ENCODE results near the gene OR52A1. TPM values are rescaled to one million over a fixed set of nuclear protein-coding genes. Genes with fewer than 3 reads are reported as not detected.

The OR52A1 gene
- total RNA-seq, 1 experiment from 2014 or later: 0.42 TPM

- H3K36me3 Mint-ChIP-seq (ENCODE audit: insufficient read depth in 1 of 3, low read depth in 3 of 3): no peaks in the 10 kb centered on the region
- H3K4me1 Mint-ChIP-seq: peaks cover 29 to 31% of the 10 kb centered on the region in 2 experiments
- no peak overlapping the region for H3K9ac ChIP-seq (ENCODE audit: extremely low read depth, insufficient read length, low read length)
- no peak overlapping the region for H4K8ac ChIP-seq (replicated peaks; ENCODE audit: insufficient read length, low read depth, low read length)
- no peak overlapping the region for H3K56ac ChIP-seq (ENCODE audit: insufficient read length, low read depth, low read length)
- no peak overlapping the region for H2BK15ac ChIP-seq (ENCODE audit: low read depth, low read length)
- no peak overlapping the region for H2BK5ac ChIP-seq (ENCODE audit: insufficient read length, low read length)
- no peak overlapping the region for H2BK12ac ChIP-seq (ENCODE audit: insufficient read length, low read depth, low read length)
- H3K4ac ChIP-seq (ENCODE audit: low read depth, low read length): no peak overlapping the region
- no peak overlapping the region for H3K18ac ChIP-seq (ENCODE audit: insufficient read length, low read depth, low read length)
- DNase-seq: no peak
- no peak overlapping the region for H3K27ac Mint-ChIP-seq
- no peaks in the 10 kb centered on the region for H3K23me2 ChIP-seq (ENCODE audit: insufficient read length, low read depth, low read length, poor library complexity, severe bottlenecking)
- H3K79me2 ChIP-seq (ENCODE audit: insufficient read depth, low read length): no peaks in the 10 kb centered on the region
- no peak overlapping the region for H3T11ph ChIP-seq (ENCODE audit: low read length)
- H4K20me1 ChIP-seq (ENCODE audit: control insufficient read depth, insufficient read depth, insufficient read length): no peaks in the 10 kb centered on the region
- no peak overlapping the region for H4K5ac ChIP-seq (ENCODE audit: insufficient read length, low read depth, low read length)
- H3K4me3 Mint-ChIP-seq: no peak overlapping the region
- no peaks in the 10 kb centered on the region for H3K79me1 ChIP-seq (ENCODE audit: insufficient read depth, low read depth, low read length, poor library complexity, severe bottlenecking)
- H3K23ac ChIP-seq (ENCODE audit: insufficient read length, low read depth, low read length): no peak overlapping the region
- no peak overlapping the region for H2AK5ac ChIP-seq (ENCODE audit: insufficient read length, low read length)
- TF ChIP-seq CTCF (conservative IDR thresholded peaks at IDR 0.05): no peak
- H2BK20ac ChIP-seq (ENCODE audit: low read depth, low read length, poor library complexity, severe bottlenecking): no peak overlapping the region
- H3K27me3 Mint-ChIP-seq (ENCODE audit: low read depth): no peaks in the 10 kb centered on the region
- H3K9me3 Mint-ChIP-seq: no peaks in the 10 kb centered on the region
- H3K27ac ChIP-seq (ENCODE audit: insufficient read length, low read depth, low read length): no peak overlapping the region
- H3K27me3 ChIP-seq (ENCODE audit: insufficient read depth, low read length): no peaks in the 10 kb centered on the region
- no peak overlapping the region for H4K91ac ChIP-seq (ENCODE audit: insufficient read length, low read depth, low read length)
- H2AFZ ChIP-seq (ENCODE audit: low read length): no peak overlapping the region
- H3K14ac ChIP-seq (ENCODE audit: insufficient read depth, low read length): no peak overlapping the region
- no peaks in the 10 kb centered on the region for H3K9me3 ChIP-seq (ENCODE audit: control insufficient read depth, low read depth, low read length)
- H3K4me2 ChIP-seq (ENCODE audit: insufficient read depth, insufficient read length, low read length): no peak overlapping the region
- no peaks in the 10 kb centered on the region; the same call in 1 of the 2 replicates for H3K4me1 ChIP-seq (ENCODE audit: insufficient read depth, low read length)
- H2BK120ac ChIP-seq (ENCODE audit: low read depth, low read length, poor library complexity, severe bottlenecking): no peak overlapping the region
Observed at GRCh38 chr11:5136261-5136660, 18.3 kb downstream of the OR52A1 start.

All from H9 (cell line).